Activated CD4-positive, alpha-beta T cell treated with anti-CD3 and anti-CD28 coated beads, Interleukin-2, amount 10 ng/mL, durations not matched to agents 7 days and 5 days (primary cell): ENCODE data around the gene PPM1A. TPM values are rescaled to one million over a fixed set of nuclear protein-coding genes. Genes with fewer than 3 reads are reported as not detected.

Experiments
- CTCF ChIA-PET: fragments of 350-600 bp; sonication (Branson Sonifier 250); formaldehyde crosslinking; loops from one replicate; lab custom pipeline; 2021; ENCODE audit warnings: antibody characterized with exemption; lab: Charles Lee
- POLR2A ChIA-PET: fragments of 350-600 bp; sonication (Branson Sonifier 250); formaldehyde crosslinking; loops from one replicate; lab custom pipeline; 2021; ENCODE audit warnings: antibody characterized with exemption; lab: Charles Lee
- DNase-seq: peaks from one replicate; pipeline ENCODE4 v3.0.0-alpha.2; 2020
- H3K27ac Mint-ChIP-seq: one replicate; pipeline ENCODE4 v1.8.0; 2021; ENCODE audit warnings: mild to moderate bottlenecking, moderate library complexity, mixed read lengths
- H3K27me3 Mint-ChIP-seq: one replicate; pipeline ENCODE4 v1.8.0; 2021; ENCODE audit warnings: mixed read lengths
- H3K36me3 Mint-ChIP-seq: one replicate; pipeline ENCODE4 v1.8.0; 2021; ENCODE audit warnings: low read depth, mixed read lengths
- H3K4me1 Mint-ChIP-seq: one replicate; pipeline ENCODE4 v1.8.0; 2021; ENCODE audit warnings: mixed read lengths
- H3K4me3 Mint-ChIP-seq: one replicate; pipeline ENCODE4 v1.8.0; 2021; ENCODE audit warnings: mild to moderate bottlenecking, moderate library complexity, mixed read lengths
- H3K9me3 Mint-ChIP-seq: one replicate; pipeline ENCODE4 v1.8.0; 2021; ENCODE audit warnings: mixed read lengths
- total RNA-seq, 2 experiments: library from RNA; stranded (reverse); gene quantifications; one replicate each; pipeline ENCODE4 v1.2.3, GENCODE V29; 2021

PPM1A gene
- total RNA-seq, 2 experiments from 2014 or later: 48.9 to 53.1 TPM

DNA sequence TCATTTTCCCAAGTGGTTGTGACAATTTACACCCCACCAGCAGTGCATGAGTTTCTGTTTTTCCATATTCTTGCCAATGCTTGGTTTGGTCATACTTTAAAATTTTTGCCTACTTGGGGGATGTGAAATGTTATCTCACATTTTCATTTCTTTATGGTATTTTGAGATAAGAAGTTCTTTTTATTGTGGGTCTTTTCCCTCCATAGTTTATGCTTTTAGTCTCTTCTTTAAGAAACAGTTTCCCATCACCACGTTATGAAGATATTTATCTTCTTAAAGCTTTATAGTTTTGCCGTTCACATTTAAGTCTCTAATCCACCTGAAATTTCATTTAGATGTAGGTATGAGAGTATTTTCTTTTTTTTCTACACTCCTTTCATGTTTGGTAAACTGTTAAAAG is 95.7 kb downstream of the PPM1A start:
- POLR2A ChIA-PET: no interaction called here
- no peak overlapping the region for H3K4me3 Mint-ChIP-seq
- peaks cover 1% of the 10 kb centered on the region for H3K4me1 Mint-ChIP-seq
- H3K36me3 Mint-ChIP-seq: no peaks in the 10 kb centered on the region
- CTCF ChIA-PET: no interaction called here
- no peak for DNase-seq
- peaks cover 2% of the 10 kb centered on the region for H3K27me3 Mint-ChIP-seq
- H3K9me3 Mint-ChIP-seq: peaks cover 3% of the 10 kb centered on the region
- H3K27ac Mint-ChIP-seq: no peak overlapping the region

- DNase-seq: no peak
- Mint-ChIP-seq H3K27ac (no peak overlapping the region), H3K27me3 (peaks cover 7% of the 10 kb centered on the region), H3K36me3 (no peaks in the 10 kb centered on the region), H3K4me3 (no peak overlapping the region), H3K9me3 (peaks cover 3% of the 10 kb centered on the region), H3K4me1 (peaks cover 1% of the 10 kb centered on the region)
- ChIA-PET CTCF (interaction anchor here (2.2 kb wide), 1 partner anchor 15 kb away, joined by 11 read pairs; no protein-coding TSS in a partner anchor), POLR2A (no interaction called here)
Observed at GRCh38 chr14:60346706-60347105, 97.7 kb downstream of the PPM1A start.

- Mint-ChIP-seq H3K9me3 (no peaks in the 10 kb centered on the region), H3K36me3 (no peaks in the 10 kb centered on the region), H3K27me3 (peaks cover 10% of the 10 kb centered on the region), H3K4me1 (peaks cover 1% of the 10 kb centered on the region), H3K27ac (no peak overlapping the region), H3K4me3 (no peak overlapping the region)
- no peak for DNase-seq
- ChIA-PET CTCF (interaction anchor here (0.7 to 2.2 kb wide), 2 partner anchors 16 to 143 kb away, joined by 5 to 11 read pairs; no protein-coding TSS in a partner anchor), POLR2A (no interaction called here)
Observed at GRCh38 chr14:60348211-60348610, 99.2 kb downstream of the PPM1A start.

Other genes with a start within 250 kb of the PPM1A start
- gene PCNX4, start 157.3 kb upstream of the PPM1A start, total RNA-seq: 10 to 100 TPM; 33.3 to 36.9 TPM
- gene DHRS7, start 83.8 kb upstream of the PPM1A start, total RNA-seq: 10 to 100 TPM; 36.9 to 44.8 TPM
- not detected for gene C14orf39, start 236.8 kb downstream of the PPM1A start, total RNA-seq